ENCODE results near the gene EXOG.

EXOG gene

GRCh38 chr3:38496131-38496910 lies at the start of gene EXOG:
TSS of gene EXOG (plus strand) at chr3:38496340. CDS start at chr3:38496368, 28 bp downstream.
- peak; percentile 70 for DNase-seq

GRCh38 chr3:38446812-38447211 lies 49.3 kb upstream of the EXOG start:
- no peak for DNase-seq

GRCh38 chr3:38450853-38451252 lies 45.3 kb upstream of the EXOG start:
- DNase-seq = no peak

- peak; percentile 67 for DNase-seq
These were observed 42.8 kb upstream of the EXOG start, which contains the start of gene ACVR2B for GRCh38 chr3:38453075-38453912. TSS of gene ACVR2B (plus strand) at chr3:38453890. CDS start at chr3:38454323, 433 bp downstream.

- DNase-seq = no peak
These were observed 42.3 kb upstream of the EXOG start for GRCh38 chr3:38453913-38454177.

GRCh38 chr3:38454178-38454883 lies 41.8 kb upstream of the EXOG start:
- no peak for DNase-seq

GRCh38 chr3:38454884-38455638 lies 41.1 kb upstream of the EXOG start:
- DNase-seq = peak; percentile 77

- DNase-seq = no peak
These were observed 40.3 kb upstream of the EXOG start for GRCh38 chr3:38455639-38456430.

- no peak for DNase-seq
These were observed 38.8 kb upstream of the EXOG start for GRCh38 chr3:38457111-38458003.

- peak; percentile 30 for DNase-seq
These were observed 37.2 kb upstream of the EXOG start for GRCh38 chr3:38458796-38459498.

GRCh38 chr3:38459499-38460048 lies 36.6 kb upstream of the EXOG start:
- DNase-seq = no peak

GRCh38 chr3:38460377-38461270 lies 35.5 kb upstream of the EXOG start:
- no peak for DNase-seq

- DNase-seq = no peak
These were observed 30.5 kb upstream of the EXOG start for GRCh38 chr3:38465588-38466154.

GRCh38 chr3:38468765-38469164 lies 27.4 kb upstream of the EXOG start:
- DNase-seq = no peak

GRCh38 chr3:38469852-38470251 lies 26.3 kb upstream of the EXOG start:
- no peak for DNase-seq

GRCh38 chr3:38471260-38471857 lies 24.8 kb upstream of the EXOG start:
- no peak for DNase-seq

- DNase-seq = no peak
These were observed 23.8 kb upstream of the EXOG start for GRCh38 chr3:38472342-38472741.

GRCh38 chr3:38473229-38473628 lies 22.9 kb upstream of the EXOG start:
- DNase-seq = peak; percentile 57
